Left forelimb (tissue), 1 donor: Measurements from ENCODE around the gene AGRN.
"Not testable (repeated sequence)": the region's sequence is repeated elsewhere in the genome, so short reads cannot be mapped to it uniquely, and the experiment has no call there.

Experiments
- DNase-seq: peaks from one replicate; pipeline ENCODE4 v3.0.0-alpha.2; 2018; ENCODE audit warnings: low spot score

Gene AGRN

GRCh38 chr1:1020000-1020404, at the start of gene AGRN:
Gene AGRN, plus strand, starts transcription at chr1:1020120. Its CDS starts 53 bp downstream, at chr1:1020173.
- no peak for DNase-seq

GRCh38 chr1:970242-970972, 49.5 kb upstream of the AGRN start:
- DNase-seq, result no peak

- DNase-seq, result no peak
Observed at GRCh38 chr1:970973-971730, 48.8 kb upstream of the AGRN start.

GRCh38 chr1:971751-972506, 48.0 kb upstream of the AGRN start:
- no peak for DNase-seq

- DNase-seq, result no peak
Observed at GRCh38 chr1:972726-973458, 47.0 kb upstream of the AGRN start.

- DNase-seq, result no peak
Observed at GRCh38 chr1:973459-974292, 46.2 kb upstream of the AGRN start.

- no peak for DNase-seq
Observed at GRCh38 chr1:974293-974640, 45.7 kb upstream of the AGRN start.

- no peak for DNase-seq
Observed at GRCh38 chr1:974687-975328, 45.1 kb upstream of the AGRN start.

GRCh38 chr1:975365-975764, 44.6 kb upstream of the AGRN start:
- DNase-seq, result no peak

- DNase-seq, result no peak
Observed at GRCh38 chr1:975896-976683, 43.8 kb upstream of the AGRN start.

GRCh38 chr1:976791-977190, 43.1 kb upstream of the AGRN start:
- DNase-seq, result not testable (repeated sequence)

- DNase-seq, result no peak
Observed at GRCh38 chr1:978069-978834, 41.7 kb upstream of the AGRN start.

- DNase-seq, result no peak
Observed at GRCh38 chr1:978835-979743, 40.8 kb upstream of the AGRN start.

GRCh38 chr1:979744-980072, 40.2 kb upstream of the AGRN start:
- DNase-seq, result no peak

GRCh38 chr1:980137-980571, 39.8 kb upstream of the AGRN start:
- no peak for DNase-seq

- no peak for DNase-seq
Observed at GRCh38 chr1:980602-981395, 39.1 kb upstream of the AGRN start.

- DNase-seq, result no peak
Observed at GRCh38 chr1:981491-981954, 38.4 kb upstream of the AGRN start.
